GM12873 (cell line): ENCODE data around the gene CENPP.

Source experiments
- CTCF ChIP-seq: IDR thresholded peaks from 2 replicates; pipeline ENCODE4 v1.5.1; 2012; ENCODE audit warnings: low read depth, mild to moderate bottlenecking, moderate library complexity, low read length, control low read depth; ENCODE audit not compliant: insufficient read depth; ENCODE audit errors: missing control alignments

The CENPP gene

DNA sequence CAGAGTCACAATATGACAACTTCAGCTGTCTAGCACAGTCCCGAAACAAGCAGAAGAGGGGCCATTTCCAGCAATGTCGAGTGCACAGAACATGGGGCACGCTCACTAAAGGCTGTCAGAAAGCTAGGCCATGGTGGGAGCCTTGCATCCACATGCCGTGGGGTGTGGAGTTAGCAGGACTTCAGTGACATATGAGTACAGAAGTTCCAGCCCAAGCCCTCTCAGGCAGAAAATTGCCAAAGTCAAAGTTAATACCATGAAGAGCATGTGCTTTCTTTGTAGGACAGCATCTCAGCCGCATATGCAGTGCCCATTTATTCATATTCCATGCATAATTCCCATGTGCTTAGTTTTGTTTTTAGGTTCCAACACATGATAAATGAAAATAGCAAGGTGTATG is 183.3 kb downstream of the CENPP start:
- TF ChIP-seq CTCF: no peak

DNA sequence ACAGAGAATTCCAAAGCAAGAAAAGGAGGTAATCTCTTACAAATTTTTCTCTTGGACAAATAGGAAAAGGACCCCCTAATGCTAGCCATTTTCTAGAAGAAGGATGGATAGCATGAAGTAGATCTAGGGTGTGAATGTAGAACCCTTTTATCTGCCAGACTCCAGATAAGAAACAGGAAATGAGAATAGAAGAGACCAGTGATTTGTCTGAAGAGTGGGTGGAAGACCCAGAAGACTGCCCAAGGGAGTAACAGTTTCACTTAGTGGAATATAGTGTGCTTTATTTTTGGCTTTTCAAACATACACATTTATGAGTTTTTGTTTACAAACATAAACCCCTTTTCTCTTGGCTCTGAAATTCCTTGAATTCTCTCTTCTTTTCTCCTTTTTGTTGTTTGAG is 185.0 kb downstream of the CENPP start:
- no peak for TF ChIP-seq CTCF

GRCh38 chr9:92512622-92513021 is 186.9 kb downstream of the CENPP start:
- TF ChIP-seq CTCF: no peak

- no peak for TF ChIP-seq CTCF
Measured at GRCh38 chr9:92513349-92513748, 187.6 kb downstream of the CENPP start.

- TF ChIP-seq CTCF: no peak
Measured at GRCh38 chr9:92514635-92515034, 188.9 kb downstream of the CENPP start.

DNA sequence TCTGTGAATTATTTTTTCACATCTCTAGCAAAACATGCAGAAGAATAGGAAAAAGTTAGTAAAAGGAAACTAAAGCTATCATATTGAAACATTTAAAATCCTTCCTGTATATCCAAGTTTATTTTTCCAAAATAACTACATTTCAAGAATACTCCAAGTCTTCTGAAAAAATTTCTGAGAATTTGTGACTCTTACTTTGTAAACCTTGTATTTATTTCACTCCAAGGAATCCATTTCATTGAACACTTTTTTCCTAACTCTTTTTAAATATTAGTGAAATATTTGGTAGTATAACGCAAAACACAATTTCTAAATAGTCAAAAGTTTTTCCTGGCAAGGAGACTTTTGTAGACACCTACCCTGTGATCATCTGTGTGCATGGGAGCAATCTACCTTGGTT is 190.8 kb downstream of the CENPP start:
- no peak for TF ChIP-seq CTCF

- no peak for TF ChIP-seq CTCF
Measured at GRCh38 chr9:92517046-92517445, 191.3 kb downstream of the CENPP start.
